ENCODE measurements around the gene DPH6.

DPH6 gene

DNA sequence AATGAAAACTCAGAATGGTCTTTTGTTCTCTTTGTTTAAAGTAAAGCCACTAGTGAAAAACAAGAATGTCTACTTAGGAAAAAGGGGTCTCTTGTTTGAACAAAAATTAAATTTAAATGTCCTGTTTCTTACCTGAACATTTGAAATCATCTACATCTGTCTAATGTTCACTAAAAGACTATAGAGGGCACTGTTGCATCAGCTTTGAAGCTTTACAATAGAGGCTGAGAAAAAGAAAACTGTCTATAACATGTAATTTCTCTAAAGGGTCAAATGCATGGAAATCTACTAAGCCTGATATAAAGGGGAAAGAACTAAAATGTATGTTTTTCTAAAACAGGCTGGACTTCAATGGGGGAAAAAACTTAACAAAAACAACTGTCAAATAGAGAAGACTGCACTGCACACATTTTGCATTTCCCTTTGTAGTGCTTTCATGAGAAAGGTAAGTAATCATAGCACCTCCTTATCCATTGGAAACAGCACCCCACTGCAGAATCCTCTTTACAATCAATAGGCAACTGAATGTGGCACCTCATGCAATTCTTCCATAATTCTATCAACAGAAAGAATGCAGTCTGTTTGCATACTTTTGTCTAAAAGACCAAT lies 26.3 kb downstream of the DPH6 start:
- H3K9me3 Mint-ChIP-seq (ENCODE audit: low read depth) = no peaks in the 10 kb centered on the region
- H3K4me3 Mint-ChIP-seq = no peak overlapping the region
- peaks cover 2% of the 10 kb centered on the region for H3K36me3 Mint-ChIP-seq
- H3K27me3 Mint-ChIP-seq = no peaks in the 10 kb centered on the region
- H3K4me1 Mint-ChIP-seq (ENCODE audit: low read depth) = peaks cover 6% of the 10 kb centered on the region
- no peak overlapping the region for H3K27ac Mint-ChIP-seq

DNA sequence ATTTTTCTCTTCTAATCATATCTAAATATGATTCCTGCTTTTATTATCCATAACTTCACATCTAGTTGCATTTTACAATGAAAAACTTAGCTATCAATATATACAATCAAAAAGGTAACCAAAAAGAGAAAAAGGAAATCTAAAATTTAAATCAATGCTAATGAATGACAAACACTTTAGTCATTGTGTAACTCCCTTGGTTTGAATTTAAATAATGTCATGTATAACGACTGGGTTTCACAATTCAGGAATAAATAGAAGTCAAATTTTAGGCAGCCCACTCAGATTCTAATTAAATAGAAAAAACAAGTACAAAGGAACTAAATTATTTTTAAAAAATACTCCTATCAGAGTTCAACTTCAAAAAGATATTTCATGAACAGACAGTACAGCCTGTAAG lies 26.9 kb downstream of the DPH6 start:
- Mint-ChIP-seq H3K36me3 (peaks cover 2% of the 10 kb centered on the region), H3K27me3 (no peaks in the 10 kb centered on the region), H3K4me1 (ENCODE audit: low read depth) (peaks cover 4% of the 10 kb centered on the region)

DNA sequence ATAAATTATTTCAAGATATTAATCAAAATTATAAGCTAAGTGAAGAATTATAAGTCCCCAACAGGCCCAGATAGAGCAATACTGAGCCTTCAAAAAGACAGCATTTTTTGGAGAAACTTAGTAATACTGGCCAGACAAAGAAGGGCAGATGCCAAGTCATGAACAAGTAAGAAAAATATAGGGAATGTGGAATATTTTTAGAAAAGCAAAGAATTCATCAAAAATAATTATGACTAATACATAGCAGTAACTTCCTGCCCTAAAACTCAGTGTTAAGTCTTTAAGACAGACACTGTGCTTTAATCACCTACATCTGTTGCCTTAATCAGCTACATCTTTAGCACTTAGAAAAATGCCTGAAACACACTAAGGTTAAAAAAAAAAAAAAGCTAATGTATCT lies 31.2 kb downstream of the DPH6 start:
- Mint-ChIP-seq H3K27me3 (no peaks in the 10 kb centered on the region), H3K27ac (no peak overlapping the region), H3K4me3 (no peak overlapping the region), H3K4me1 (ENCODE audit: low read depth) (no peaks in the 10 kb centered on the region), H3K36me3 (peaks cover 5% of the 10 kb centered on the region), H3K9me3 (ENCODE audit: low read depth) (no peaks in the 10 kb centered on the region)

More for the DNA sequence above, 26.9 kb downstream of the DPH6 start:
- no peak overlapping the region for H3K4me3 Mint-ChIP-seq
- no peak overlapping the region for H3K27ac Mint-ChIP-seq
- H3K9me3 Mint-ChIP-seq (ENCODE audit: low read depth) = no peaks in the 10 kb centered on the region

DNA sequence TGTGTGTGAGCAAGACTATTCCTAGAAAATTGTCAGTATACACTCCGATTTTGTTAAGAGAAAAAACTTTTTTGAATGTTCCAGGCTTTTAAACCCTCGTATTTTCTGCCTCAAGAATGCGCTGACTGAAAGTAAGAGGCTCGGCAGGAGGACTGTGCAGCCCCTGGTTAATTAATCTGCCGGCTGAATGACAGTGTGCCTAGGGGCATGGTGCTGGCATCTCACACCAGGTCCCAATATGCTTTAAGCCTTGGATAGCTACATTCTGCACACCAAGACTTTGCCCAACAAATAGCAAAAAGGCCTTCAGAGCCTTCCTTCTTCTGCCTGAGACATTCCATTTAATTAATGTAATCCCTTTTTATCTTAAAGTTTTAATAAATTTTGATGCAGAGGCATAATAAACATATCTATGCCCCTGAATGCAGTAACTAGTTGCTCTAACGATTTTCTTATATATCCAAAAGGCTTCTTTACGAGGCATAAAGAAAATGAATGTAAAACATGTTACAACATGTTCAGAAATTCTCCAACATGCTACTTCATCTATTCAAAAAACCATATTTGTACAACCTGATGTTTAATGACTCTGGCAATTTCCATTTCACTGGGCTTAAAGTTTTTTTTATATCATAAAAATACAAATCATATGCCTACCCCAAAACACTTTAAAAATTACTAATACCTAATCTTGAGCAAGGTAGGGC lies 37.9 kb downstream of the DPH6 start:
- H3K9me3 Mint-ChIP-seq (ENCODE audit: low read depth) = no peaks in the 10 kb centered on the region
- H3K27ac Mint-ChIP-seq = no peak overlapping the region
- no peaks in the 10 kb centered on the region for H3K4me1 Mint-ChIP-seq (ENCODE audit: low read depth)
- H3K36me3 Mint-ChIP-seq = peaks cover 5% of the 10 kb centered on the region
- no peak overlapping the region for H3K4me3 Mint-ChIP-seq
- H3K27me3 Mint-ChIP-seq = no peaks in the 10 kb centered on the region

DNA sequence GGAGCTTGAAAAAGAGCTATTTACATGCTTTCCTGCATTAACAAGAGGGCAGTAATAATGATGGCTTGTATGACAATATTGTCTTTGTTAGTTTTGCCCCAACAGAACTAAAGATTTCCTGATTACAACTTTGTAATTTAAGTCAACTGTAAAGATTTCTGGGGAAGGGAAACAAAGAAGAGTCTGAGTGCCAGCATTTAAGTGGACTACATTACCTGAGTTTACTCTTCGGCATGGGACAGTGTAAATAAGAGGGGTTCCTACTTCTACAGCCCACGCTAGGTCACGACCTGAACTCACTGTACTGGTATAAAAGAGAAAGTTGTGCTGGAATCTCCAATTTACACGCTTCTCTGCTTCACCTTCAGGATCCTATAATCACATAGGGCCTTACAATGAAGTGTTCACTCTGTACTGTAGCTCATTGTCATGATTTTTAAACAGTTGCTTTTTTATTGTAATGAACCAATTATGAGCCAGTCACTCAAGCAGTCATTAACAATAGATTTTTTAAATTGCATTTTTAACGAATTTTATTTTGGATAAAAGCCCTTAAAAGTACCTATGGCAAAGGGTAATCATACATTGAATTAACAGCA lies 39.6 kb downstream of the DPH6 start:
- H3K27ac Mint-ChIP-seq = no peak overlapping the region
- no peaks in the 10 kb centered on the region for H3K4me1 Mint-ChIP-seq (ENCODE audit: low read depth)
- H3K4me3 Mint-ChIP-seq = no peak overlapping the region
- H3K36me3 Mint-ChIP-seq = peaks cover 4% of the 10 kb centered on the region
- H3K27me3 Mint-ChIP-seq = no peaks in the 10 kb centered on the region
- H3K9me3 Mint-ChIP-seq (ENCODE audit: low read depth) = no peaks in the 10 kb centered on the region

DNA sequence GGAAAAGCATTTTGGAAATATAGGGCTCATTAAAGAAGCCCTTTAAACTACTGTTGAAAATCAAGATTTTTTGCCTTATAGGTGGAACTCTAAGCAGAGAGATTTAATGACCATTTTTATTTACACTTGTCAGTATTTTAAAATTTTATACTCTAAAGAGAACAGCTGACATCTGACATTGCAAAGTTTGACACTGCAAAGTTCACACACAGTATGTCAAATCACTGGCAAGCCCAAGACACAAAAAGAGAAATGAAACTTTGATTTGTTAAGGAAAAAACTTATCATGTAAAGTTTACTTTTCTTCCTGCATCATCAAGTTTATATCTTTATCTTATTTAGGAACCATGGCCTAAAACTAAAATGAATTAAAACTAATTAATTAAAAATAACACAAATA lies 40.2 kb downstream of the DPH6 start:
- Mint-ChIP-seq H3K27me3 (no peaks in the 10 kb centered on the region), H3K9me3 (ENCODE audit: low read depth) (no peaks in the 10 kb centered on the region), H3K27ac (no peak overlapping the region), H3K36me3 (no peaks in the 10 kb centered on the region), H3K4me3 (no peak overlapping the region), H3K4me1 (ENCODE audit: low read depth) (no peaks in the 10 kb centered on the region)

DNA sequence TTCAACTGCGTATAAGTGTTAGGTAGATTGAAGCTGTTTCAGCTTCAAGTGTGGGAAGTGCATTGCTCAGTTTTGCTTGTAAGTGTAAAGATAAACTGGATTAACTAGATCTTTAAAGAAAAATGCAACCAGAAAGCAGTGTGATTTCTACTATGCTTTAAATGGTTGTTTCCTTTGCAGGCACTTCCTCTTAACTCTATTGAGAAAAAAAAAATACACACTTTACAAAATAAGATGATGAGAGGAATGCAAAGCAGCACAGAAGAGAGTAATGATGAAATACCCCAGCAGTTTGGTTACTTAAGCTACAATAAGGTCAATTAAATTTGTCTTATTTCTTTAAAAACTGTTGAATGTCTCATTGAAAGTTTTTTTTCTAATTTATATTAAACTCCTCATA lies 40.8 kb downstream of the DPH6 start:
- H3K27me3 Mint-ChIP-seq = no peaks in the 10 kb centered on the region
- H3K36me3 Mint-ChIP-seq = no peaks in the 10 kb centered on the region
- no peak overlapping the region for H3K4me3 Mint-ChIP-seq
- no peaks in the 10 kb centered on the region for H3K9me3 Mint-ChIP-seq (ENCODE audit: low read depth)
- H3K4me1 Mint-ChIP-seq (ENCODE audit: low read depth) = no peaks in the 10 kb centered on the region
- H3K27ac Mint-ChIP-seq = no peak overlapping the region

DNA sequence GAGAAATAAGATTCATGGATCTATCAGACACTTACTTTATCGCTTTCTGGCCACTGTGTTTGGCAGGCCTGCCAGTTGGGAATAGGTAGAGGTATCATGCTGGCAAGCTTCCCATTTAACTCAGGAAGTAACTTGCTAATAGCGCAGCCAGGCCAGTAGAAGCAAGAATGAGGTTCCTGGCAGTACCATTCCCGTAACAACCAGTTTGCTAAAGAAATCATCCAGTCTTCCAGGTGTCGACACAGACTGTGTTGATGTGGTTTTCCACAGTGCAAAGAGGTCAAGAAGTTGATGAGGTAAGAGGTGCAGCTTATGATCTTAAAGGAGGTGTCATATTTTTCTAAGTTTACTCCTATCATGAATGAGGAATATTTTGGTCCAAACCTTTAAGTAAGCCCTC lies 46.2 kb downstream of the DPH6 start:
- Mint-ChIP-seq H3K27ac (no peak overlapping the region), H3K9me3 (ENCODE audit: low read depth) (no peaks in the 10 kb centered on the region), H3K4me1 (ENCODE audit: low read depth) (no peaks in the 10 kb centered on the region), H3K4me3 (no peak overlapping the region), H3K27me3 (no peaks in the 10 kb centered on the region), H3K36me3 (peaks cover 7% of the 10 kb centered on the region)

DNA sequence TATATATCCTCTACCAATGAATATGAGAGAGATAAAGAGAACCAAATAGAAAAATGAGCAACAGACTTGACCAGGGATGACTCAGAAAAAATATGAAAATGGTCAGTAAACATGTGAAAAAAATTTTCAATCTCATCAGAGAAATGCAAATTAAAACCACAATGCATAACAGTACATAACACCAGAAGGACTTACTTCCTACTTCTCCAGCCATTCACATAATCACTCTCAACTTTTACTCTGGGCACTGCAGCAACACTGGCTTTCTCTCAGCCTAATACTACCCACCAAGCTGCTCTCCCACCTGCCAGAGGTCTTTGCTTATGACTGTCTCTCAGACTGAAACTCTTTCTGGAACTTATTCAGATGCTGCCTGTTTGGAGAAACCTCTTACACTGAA lies 49.4 kb downstream of the DPH6 start:
- Mint-ChIP-seq H3K36me3 (peaks cover 11% of the 10 kb centered on the region), H3K9me3 (ENCODE audit: low read depth) (no peaks in the 10 kb centered on the region), H3K27ac (no peak overlapping the region), H3K27me3 (no peaks in the 10 kb centered on the region), H3K4me3 (no peak overlapping the region), H3K4me1 (ENCODE audit: low read depth) (no peaks in the 10 kb centered on the region)

DNA sequence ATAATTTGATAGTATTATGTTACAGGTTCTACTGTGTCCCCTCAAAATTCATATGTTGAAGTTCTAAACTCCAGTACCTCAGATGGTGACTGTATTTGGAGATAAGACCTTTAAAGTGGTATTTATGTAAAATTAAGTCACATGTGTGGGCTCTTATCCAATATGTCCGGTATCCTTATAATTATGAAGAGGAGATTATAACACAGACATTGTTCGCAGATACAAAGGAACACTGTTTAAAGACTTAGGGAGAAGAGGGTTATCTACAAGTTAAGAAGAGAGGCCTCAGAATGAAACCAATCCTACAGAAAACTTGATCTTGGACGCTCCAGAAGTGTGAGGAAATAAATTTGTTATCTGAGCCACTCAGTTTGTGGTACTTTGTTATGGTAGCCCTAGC lies 50.9 kb downstream of the DPH6 start:
- Mint-ChIP-seq H3K9me3 (ENCODE audit: low read depth) (peaks cover 4% of the 10 kb centered on the region), H3K4me3 (no peak overlapping the region), H3K27me3 (no peaks in the 10 kb centered on the region), H3K36me3 (peaks cover 17% of the 10 kb centered on the region), H3K4me1 (ENCODE audit: low read depth) (no peaks in the 10 kb centered on the region), H3K27ac (no peak overlapping the region)

DNA sequence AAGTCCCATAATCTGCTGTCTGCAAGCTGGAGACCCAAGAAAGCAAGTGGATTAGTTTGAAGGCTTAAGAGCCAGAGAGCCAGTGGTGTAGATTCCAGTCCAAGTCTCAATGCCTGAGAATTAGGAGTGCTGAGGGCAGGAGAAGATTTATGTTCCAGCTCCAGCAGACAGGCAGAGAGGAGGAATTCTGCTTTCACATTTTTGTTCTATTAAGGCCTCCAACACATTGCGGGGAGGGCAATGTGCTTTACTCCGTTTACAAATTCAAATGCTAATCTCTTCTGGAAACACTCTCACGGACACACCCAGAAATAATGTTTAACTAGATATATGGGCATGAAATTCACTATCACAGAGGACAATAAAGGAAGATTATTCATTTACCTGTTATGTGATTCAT lies 54.0 kb downstream of the DPH6 start:
- H3K4me1 Mint-ChIP-seq (ENCODE audit: low read depth) = no peaks in the 10 kb centered on the region
- H3K27ac Mint-ChIP-seq = no peak overlapping the region
- H3K36me3 Mint-ChIP-seq = peaks cover 37% of the 10 kb centered on the region
- H3K27me3 Mint-ChIP-seq = no peaks in the 10 kb centered on the region
- no peak overlapping the region for H3K4me3 Mint-ChIP-seq
- peaks cover 18% of the 10 kb centered on the region for H3K9me3 Mint-ChIP-seq (ENCODE audit: low read depth)

DNA sequence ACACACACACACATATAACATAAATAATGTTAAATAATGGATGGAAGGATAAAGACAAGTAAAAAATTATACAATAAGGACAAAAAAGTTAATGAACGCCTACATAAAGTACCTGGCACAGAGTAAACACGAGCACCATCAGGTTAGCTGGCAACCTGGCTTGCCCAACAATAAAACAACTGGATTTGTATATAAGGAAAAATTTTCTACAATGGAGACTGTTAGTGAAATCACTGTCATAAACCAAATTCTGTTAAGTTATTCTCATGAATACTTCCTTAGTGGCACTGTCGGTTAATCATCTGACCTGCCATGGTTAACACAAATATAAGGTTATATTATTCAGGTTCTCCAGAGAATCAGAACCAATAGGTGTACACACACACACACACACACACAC lies 54.8 kb downstream of the DPH6 start:
- peaks cover 42% of the 10 kb centered on the region for H3K36me3 Mint-ChIP-seq
- H3K4me1 Mint-ChIP-seq (ENCODE audit: low read depth) = no peaks in the 10 kb centered on the region
- no peak overlapping the region for H3K27ac Mint-ChIP-seq
- H3K27me3 Mint-ChIP-seq = no peaks in the 10 kb centered on the region
- H3K9me3 Mint-ChIP-seq (ENCODE audit: low read depth) = peaks cover 23% of the 10 kb centered on the region
- no peak overlapping the region for H3K4me3 Mint-ChIP-seq

DNA sequence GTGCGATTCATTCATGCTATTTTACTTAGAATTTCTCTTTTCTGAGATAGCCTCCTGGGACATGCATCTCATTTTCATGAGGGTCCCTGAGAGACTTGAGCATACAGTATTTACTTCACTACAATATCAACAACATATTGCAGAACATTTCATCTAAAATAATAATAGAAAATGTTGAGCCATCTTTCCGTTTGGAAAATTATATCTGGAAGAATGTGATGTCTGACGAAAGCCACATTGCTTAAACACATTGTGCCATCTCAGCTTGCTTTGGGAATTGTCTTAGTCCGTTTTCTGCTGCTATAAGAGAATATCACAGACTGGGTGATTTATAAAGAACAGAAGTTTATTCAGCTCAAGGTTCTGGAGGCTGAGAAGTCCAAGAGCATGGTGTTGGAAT lies 55.5 kb downstream of the DPH6 start:
- H3K27ac Mint-ChIP-seq = no peak overlapping the region
- H3K4me3 Mint-ChIP-seq = no peak overlapping the region
- no peaks in the 10 kb centered on the region for H3K27me3 Mint-ChIP-seq
- no peaks in the 10 kb centered on the region for H3K4me1 Mint-ChIP-seq (ENCODE audit: low read depth)
- H3K36me3 Mint-ChIP-seq = peaks cover 47% of the 10 kb centered on the region
- peaks cover 24% of the 10 kb centered on the region for H3K9me3 Mint-ChIP-seq (ENCODE audit: low read depth)

DNA sequence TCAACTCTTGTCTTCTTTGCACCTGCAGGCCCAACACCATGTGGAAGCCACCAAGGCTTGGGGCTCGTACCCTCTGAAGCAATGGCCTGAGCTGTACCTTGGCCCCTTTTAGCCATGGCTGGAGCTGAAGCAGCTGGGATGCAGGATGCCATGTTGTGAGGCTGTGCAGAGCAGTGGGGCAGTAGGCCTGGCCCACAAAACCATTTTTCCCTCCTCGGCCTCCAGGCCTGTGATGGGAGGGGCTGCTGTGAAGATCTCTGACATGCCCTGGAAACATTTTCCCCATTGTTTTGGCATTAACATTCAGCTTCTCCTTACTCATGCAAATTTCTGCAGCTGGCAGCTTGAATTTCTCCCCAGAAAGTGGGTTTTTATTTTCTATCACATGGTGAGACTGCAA lies 58.5 kb downstream of the DPH6 start:
- Mint-ChIP-seq H3K27ac (no peak overlapping the region), H3K9me3 (ENCODE audit: low read depth) (peaks cover 24% of the 10 kb centered on the region), H3K4me1 (ENCODE audit: low read depth) (no peaks in the 10 kb centered on the region), H3K27me3 (no peaks in the 10 kb centered on the region), H3K4me3 (no peak overlapping the region), H3K36me3 (peaks cover 57% of the 10 kb centered on the region)

DNA sequence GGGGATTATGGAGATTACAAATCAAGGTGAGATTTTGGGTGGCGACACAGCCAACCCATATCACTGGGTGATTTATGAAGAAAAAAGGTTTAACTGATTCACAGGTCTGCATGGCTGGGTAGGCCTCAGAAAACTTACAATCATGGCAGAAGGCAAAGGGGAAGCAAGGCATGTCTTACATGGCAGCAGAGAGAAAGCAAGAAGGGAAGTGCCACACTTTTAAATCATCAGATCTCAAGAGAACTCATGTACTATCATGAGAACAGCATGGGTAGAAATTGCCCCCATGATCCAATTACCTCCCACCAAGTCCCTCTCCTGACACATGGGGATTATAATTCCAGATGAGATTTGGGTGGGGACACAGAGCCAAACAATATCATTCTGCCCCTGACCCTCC lies 59.7 kb downstream of the DPH6 start:
- H3K27me3 Mint-ChIP-seq = no peaks in the 10 kb centered on the region
- no peak overlapping the region for H3K4me3 Mint-ChIP-seq
- H3K36me3 Mint-ChIP-seq = peaks cover 57% of the 10 kb centered on the region
- no peak overlapping the region for H3K27ac Mint-ChIP-seq
- H3K4me1 Mint-ChIP-seq (ENCODE audit: low read depth) = no peaks in the 10 kb centered on the region
- peaks cover 24% of the 10 kb centered on the region for H3K9me3 Mint-ChIP-seq (ENCODE audit: low read depth)

DNA sequence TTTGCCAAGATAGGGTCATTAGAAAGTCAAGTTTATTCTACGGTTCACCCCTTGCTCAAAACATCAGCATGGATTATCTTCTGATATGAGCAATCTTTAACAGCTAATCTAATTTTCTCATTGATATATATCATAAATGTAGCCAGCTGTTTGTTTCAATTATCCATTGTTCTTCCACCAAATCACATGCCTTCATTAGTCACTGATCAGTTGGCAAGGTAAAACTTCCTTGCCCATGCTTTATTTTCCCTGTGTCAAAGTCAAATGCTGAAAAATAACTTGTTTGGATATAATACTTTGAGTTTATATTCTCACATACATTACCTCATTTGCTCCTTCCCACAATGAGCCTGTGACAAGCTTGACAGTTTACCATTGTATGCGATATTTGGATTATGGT lies 60.6 kb downstream of the DPH6 start:
- Mint-ChIP-seq H3K9me3 (ENCODE audit: low read depth) (peaks cover 21% of the 10 kb centered on the region), H3K4me3 (no peak overlapping the region), H3K27ac (no peak overlapping the region), H3K36me3 (peaks cover 54% of the 10 kb centered on the region), H3K4me1 (ENCODE audit: low read depth) (no peaks in the 10 kb centered on the region), H3K27me3 (no peaks in the 10 kb centered on the region)

Measured in activated naive CD8-positive, alpha-beta T cell (primary cell).